ENCODE measurements around the gene NR1D1.

NR1D1 gene

DNA sequence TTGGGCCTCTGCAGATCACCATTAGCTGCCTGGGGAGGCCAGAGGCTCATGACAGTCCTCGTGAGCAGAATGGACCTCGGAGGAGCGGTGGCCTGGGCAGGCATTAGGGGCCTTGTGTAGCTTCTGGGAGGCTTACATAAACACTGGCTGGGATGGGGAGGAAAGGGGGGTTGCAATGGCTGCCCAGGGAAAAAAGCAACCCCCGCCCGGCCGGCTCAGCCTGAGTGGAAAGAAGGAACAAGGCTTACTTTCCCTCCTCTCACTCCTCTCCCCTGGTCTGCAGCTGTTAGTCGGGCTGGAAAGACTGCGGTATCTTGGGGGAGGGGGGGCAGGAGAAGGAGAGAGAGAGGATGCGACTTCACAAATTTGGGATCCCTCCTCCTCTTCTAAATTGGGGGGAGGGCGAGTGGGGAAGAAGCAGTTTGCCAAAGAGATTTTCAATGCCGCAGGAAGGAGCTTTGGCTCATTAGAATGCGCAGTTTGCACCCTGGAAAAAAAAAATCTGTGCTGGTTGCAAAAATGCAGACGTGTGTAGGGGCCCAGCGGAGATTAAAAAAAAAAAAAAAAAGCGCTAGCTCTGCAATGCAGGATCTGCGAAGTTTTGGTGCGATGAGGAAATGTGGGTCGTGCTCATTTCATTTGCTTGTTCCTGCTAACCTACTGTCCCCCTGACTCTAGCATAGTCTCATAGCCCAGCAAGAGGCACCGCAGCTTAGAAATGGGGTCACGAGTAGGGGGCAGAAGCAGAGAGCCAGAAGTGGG lies 6.6 kb upstream of the NR1D1 start:
- TF ChIP-seq, protein P1, sequence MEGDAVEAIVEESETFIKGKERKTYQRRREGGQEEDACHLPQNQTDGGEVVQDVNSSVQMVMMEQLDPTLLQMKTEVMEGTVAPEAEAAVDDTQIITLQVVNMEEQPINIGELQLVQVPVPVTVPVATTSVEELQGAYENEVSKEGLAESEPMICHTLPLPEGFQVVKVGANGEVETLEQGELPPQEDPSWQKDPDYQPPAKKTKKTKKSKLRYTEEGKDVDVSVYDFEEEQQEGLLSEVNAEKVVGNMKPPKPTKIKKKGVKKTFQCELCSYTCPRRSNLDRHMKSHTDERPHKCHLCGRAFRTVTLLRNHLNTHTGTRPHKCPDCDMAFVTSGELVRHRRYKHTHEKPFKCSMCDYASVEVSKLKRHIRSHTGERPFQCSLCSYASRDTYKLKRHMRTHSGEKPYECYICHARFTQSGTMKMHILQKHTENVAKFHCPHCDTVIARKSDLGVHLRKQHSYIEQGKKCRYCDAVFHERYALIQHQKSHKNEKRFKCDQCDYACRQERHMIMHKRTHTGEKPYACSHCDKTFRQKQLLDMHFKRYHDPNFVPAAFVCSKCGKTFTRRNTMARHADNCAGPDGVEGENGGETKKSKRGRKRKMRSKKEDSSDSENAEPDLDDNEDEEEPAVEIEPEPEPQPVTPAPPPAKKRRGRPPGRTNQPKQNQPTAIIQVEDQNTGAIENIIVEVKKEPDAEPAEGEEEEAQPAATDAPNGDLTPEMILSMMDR (IDR thresholded peaks at IDR 0.05; ENCODE audit: borderline replicate concordance, control extremely low read depth, extremely low read depth, insufficient read depth, missing control alignments): no peak
- in situ Hi-C loops (cut with MboI; ENCODE audit: low sequenced_read_pairs, unreplicated experiment): no loop called here
- no peak for DNase-seq (ENCODE audit: low spot score)

DNA sequence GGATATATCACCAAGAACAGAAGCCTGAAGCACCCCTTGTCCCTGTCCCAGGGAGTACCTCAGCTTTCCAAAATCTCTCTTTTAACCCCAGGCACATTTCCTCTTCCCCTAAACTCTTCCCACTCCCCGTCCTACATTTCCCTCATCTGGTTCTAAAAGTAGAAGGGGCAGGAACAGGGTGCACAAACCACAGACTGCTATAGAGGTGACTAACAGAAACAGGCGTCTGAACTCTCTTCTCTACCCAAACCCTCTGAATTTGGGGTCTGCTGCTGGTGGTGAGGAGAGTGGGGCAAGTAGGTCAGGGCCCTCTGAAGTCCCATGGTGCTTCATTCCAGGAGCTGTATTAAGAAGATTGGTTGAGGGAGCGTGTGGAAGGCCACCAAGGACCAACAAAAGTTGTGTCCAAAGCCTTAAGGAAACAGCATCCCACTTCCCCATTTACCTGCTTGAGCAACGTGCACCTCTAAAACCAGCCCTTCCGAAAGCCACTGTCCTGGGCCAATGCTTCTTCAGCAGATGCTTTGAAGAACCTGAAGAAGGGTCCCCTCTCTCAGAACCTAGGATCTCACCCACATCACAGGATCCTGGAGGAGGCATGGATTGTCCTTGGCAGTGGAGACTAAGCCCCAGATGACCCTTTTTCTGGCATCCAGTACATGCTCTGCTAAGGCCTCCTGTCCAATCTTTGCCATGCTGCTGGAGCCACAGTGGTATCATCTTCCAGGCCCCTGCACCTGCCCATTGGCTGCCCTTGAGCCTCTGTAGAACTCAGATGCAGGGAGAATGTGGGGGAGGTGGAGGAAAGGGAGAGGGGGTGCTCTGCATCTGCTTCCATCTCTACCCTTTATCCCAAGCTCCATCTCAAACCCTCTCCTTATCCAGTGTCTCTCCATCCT lies 5.7 kb upstream of the NR1D1 start:
- DNase-seq (ENCODE audit: low spot score): no peak
- in situ Hi-C loops (cut with MboI; ENCODE audit: low sequenced_read_pairs, unreplicated experiment): no loop called here
- TF ChIP-seq, protein P1 (IDR thresholded peaks at IDR 0.05; ENCODE audit: borderline replicate concordance, control extremely low read depth, extremely low read depth, insufficient read depth, missing control alignments): no peak

DNA sequence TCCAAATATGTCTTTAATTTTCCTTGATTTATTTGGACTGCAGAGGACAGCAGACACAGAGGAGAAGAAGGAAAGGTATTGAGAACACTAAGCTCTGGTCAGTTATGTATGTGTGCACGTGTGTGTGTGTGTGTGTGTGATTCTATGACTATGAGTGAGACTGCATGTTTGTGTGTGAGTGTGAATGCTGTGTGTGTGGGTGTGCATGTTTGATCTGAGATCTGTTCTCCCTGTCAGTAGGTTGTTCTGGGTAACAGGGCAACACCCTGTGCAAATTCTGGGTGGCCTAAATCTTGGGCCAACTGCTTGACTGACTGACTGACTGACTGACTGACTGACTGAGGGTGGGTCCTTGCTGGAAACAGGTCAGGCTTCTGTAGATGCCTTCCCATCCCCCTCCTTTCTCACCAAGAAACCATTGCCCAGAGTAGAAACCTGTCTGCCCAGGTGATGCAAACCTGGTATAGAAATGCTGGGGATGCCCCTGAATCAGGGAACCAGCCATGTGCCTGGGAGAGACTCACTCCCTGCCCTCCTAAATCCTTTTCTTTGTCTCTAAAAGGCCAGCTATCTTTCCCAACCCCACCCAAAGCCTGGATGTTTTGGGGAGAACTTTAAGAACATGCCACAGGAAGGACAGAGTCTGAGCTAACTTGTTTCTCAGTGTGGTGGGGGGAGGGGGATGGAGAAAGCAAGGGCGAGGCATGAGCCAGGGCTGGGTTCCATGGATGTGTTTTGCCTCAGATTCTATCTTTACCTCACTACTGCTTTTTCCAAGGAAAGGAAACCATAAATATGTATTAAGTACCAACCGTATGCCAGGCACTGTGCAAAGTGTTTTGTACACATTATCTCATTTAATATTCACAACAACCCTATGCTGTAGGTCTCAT lies 4.5 kb upstream of the NR1D1 start:
- in situ Hi-C loops (cut with MboI; ENCODE audit: low sequenced_read_pairs, unreplicated experiment): no loop called here
- TF ChIP-seq, protein P1 (IDR thresholded peaks at IDR 0.05; ENCODE audit: borderline replicate concordance, control extremely low read depth, extremely low read depth, insufficient read depth, missing control alignments): no peak
- no peak for DNase-seq (ENCODE audit: low spot score)

DNA sequence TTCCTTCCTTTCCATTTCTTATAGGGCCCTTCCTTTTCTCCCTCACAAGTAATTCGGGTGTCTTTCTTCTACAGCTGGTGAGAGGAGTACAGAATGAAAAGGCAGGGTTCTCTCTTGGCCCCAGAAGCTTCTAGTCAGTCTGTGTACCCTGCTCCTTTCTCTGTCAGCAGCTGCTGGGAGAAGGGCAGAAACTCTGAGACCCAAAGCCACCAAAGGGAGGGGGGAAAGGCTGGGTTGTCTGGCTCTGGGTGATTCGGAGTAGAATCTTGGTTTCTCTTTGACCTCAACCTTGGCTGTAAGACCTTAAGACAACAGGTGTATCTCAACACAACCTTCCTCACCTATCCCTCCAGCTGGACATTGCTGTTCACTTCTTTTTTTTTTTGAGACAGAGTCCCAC lies 3.3 kb upstream of the NR1D1 start:
- TF ChIP-seq, protein P1 (IDR thresholded peaks at IDR 0.05; ENCODE audit: borderline replicate concordance, control extremely low read depth, extremely low read depth, insufficient read depth, missing control alignments): no peak
- in situ Hi-C loops (cut with MboI; ENCODE audit: low sequenced_read_pairs, unreplicated experiment): no loop called here
- DNase-seq (ENCODE audit: low spot score): no peak

DNA sequence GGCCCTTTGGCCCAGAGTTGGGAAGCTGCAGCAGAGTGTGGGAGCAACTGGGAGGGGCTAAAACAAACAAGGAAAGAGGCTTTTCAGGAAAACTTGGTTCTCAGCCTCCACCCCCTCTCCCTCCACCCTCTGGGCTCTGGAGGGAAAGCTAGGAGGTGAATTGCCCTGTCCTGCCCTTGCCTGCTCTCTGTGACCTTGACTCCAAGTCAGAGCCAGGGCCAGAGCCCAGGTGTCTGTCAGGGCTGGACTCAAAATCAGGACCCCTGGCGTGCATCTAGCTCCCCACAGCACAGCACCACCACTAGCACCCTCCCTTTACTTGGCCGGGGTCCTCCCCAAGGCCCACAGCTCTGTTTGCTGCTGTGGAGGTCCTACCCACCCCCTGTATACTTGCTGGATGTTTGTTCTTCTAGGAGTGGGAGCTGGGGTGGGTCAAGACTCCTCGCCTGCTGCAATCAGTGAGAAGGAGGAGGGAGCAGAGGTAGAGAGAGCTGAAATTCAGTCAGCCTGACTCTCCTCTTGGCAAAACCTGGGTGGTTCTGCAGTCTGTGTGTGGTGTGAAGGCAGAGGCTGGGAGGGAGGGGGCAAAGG lies 2.8 kb upstream of the NR1D1 start:
- in situ Hi-C loops (cut with MboI; ENCODE audit: low sequenced_read_pairs, unreplicated experiment): no loop called here
- TF ChIP-seq, protein P1 (IDR thresholded peaks at IDR 0.05; ENCODE audit: borderline replicate concordance, control extremely low read depth, extremely low read depth, insufficient read depth, missing control alignments): no peak
- DNase-seq (ENCODE audit: low spot score): no peak

Data from GM13976 (cell line).